SIG-M5 treated with dmso at 0.1 percent for 504 hours (cell line): ENCODE results near the gene DGCR8.
A peak's percentile ranks its signal among the peaks of the same experiment; 100 is the strongest.

Experiments used
- DNase-seq: peaks from one replicate; lab custom pipeline; 2025; ENCODE audit not compliant: unreplicated experiment; lab: John Stamatoyannopoulos, UW

The DGCR8 gene

DNA sequence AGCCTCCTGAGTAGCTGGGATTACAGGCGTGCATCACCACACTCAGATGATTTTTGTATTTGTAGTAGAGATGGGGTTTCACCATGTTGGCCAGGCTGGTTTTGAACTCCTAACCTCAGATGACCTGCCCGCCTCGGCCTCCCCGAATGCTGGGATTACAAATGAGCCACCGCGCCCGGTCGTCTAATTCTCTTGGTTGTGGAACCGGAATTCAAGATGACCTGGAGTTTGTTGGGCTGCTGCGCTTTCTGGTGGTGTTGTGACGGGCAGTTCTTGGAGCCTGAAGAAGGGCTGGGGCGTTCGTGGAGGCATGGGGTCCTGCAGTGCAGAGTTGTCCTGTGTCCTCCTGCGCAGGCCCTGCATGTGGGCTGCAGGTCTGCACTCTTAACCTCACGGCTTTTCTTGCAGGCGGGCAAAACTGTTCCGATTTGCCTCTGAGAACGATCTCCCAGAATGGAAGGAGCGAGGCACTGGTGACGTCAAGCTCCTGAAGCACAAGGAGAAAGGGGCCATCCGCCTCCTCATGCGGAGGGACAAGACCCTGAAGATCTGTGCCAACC is 41.9 kb downstream of the DGCR8 start:
- DNase-seq, result no peak

- DNase-seq, result no peak
Observed at GRCh38 chr22:20123366-20124082, 43.5 kb downstream of the DGCR8 start.

- no peak for DNase-seq
Observed at GRCh38 chr22:20124083-20124787, 44.2 kb downstream of the DGCR8 start.

- DNase-seq, result no peak
Observed at GRCh38 chr22:20125201-20126174, 45.4 kb downstream of the DGCR8 start.

- DNase-seq, result no peak
Observed at GRCh38 chr22:20126284-20127029, 46.4 kb downstream of the DGCR8 start.

DNA sequence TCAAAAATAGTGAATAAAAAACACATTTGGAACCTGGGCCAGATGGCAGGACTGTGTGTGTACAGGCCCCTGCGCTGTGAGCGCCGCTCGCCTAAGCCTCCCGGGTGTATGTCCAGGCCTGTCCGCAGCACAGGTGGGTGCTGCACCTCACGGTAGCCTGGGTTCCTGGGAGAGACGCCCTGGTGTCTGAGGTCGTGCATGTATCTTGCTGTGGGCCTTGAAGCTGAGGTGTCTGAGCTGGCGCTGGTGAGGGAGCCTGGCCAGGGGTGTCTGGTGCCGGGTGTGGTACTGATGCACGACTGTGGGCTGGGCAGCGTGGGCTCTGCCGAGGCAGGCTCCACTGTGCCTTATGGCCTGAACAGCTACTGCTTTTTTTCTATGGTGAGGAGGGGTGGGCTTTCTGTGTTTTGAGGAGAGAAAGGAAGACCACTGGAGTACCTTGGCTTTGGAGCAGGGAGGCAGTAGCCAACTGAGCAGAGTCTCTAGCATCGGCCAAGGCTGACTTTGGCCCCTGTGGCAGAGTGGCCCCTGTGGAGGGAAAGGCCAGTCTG is 47.4 kb downstream of the DGCR8 start:
- DNase-seq, result no peak

DNA sequence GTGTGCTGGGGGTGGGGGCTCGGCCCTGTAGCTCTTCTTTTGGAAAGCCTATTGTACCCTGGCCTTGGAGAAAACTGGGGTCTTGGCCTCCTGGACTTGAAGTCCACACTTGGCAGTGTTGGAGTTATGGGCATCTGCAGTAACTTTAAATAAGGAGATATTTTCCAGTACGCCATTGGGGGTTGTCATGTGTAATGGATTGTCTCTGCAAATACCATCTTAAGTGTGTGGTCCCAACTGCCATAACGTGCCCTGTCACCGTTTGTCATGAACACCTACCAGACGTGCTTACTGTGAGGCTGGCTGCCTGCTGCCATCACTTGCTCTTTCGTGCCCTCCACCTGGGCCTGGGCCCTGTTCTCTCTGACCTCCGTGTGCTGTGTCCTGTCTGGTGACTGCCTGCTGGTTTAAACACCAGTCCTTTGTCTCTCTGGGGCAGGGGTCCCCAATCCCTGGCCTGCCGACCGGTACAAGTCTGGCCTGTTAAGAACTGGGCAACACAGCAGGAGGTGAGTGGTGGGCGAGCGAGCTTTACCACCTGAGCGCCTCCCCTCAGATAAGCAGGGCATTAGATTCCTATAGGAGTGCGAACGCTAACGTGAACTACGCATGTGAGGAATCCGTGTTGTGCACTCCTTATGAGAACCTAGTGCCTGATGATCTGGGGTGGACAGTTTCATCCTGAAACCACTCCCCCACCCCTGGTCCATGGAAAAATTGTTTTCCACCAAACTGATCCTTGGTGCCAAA is 48.0 kb downstream of the DGCR8 start:
- no peak for DNase-seq

DNA sequence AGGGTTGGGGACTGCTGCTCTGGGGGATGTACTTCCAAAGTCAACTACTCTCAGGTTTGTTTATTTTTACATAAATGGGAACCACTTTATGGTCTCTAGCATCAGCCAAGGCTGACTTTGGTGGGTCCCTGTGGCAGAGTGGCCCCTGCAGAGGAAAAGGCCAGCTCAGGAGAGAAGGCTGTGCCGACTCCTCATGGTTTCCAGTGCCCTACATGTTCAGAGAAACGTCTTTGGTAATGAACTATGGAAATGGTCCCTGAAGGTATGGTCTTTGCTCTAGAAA is 48.5 kb downstream of the DGCR8 start:
- no peak for DNase-seq

GRCh38 chr22:20128902-20129746 is 49.1 kb downstream of the DGCR8 start:
- peak; percentile 31 for DNase-seq

GRCh38 chr22:20129747-20130014 is 49.6 kb downstream of the DGCR8 start:
- DNase-seq, result no peak

GRCh38 chr22:20130319-20130718 is 50.3 kb downstream of the DGCR8 start:
- no peak for DNase-seq

DNA sequence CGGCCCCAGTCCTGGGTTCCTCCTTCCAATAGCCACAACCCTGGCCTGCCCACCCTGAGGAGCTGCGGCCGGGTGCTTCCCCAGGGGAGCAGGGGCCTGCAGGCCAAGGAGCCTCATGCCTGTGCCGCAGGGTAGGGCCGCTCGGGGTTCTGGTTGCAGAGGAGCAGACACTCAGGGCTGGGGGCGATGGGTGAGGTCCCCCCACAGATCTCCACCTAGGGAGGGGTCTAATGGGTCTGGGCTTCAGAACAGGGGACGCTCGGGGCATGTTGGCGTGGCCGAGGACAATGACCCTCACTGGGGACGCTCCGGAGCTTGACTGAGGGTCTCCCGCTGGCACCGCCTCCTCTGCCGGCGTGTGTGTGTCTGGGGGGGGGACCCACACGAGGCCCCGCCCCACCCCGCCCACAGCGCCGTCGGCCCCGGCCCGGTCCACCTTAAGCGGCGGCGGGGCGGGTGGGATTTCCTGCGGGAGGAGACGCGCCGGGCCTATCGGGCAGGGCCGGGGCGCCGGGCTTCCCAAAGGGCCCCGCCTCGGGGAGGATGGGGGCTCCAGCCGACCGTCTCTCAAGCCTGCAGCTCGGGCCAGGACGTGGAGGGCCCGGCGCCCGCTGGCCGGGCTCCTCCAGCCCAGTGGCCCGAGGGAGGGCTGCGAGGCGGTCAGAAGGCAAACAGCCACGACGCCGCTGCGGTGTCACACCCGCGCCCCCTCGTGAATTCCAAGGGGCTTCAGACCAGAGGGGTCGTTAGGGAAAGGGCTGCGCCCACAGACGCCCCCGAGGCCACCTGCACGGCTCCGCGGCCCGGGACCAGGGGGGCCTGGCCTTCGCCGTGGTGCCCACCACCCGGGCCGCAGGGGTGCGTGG is 50.9 kb downstream of the DGCR8 start:
- peak; percentile 45 for DNase-seq

- DNase-seq, result no peak
Observed at GRCh38 chr22:20131597-20131858, 51.5 kb downstream of the DGCR8 start, which contains the start of gene ZDHHC8. Gene ZDHHC8, plus strand, starts transcription at chr22:20131804. Its CDS starts 144 bp downstream, at chr22:20131948.

DNA sequence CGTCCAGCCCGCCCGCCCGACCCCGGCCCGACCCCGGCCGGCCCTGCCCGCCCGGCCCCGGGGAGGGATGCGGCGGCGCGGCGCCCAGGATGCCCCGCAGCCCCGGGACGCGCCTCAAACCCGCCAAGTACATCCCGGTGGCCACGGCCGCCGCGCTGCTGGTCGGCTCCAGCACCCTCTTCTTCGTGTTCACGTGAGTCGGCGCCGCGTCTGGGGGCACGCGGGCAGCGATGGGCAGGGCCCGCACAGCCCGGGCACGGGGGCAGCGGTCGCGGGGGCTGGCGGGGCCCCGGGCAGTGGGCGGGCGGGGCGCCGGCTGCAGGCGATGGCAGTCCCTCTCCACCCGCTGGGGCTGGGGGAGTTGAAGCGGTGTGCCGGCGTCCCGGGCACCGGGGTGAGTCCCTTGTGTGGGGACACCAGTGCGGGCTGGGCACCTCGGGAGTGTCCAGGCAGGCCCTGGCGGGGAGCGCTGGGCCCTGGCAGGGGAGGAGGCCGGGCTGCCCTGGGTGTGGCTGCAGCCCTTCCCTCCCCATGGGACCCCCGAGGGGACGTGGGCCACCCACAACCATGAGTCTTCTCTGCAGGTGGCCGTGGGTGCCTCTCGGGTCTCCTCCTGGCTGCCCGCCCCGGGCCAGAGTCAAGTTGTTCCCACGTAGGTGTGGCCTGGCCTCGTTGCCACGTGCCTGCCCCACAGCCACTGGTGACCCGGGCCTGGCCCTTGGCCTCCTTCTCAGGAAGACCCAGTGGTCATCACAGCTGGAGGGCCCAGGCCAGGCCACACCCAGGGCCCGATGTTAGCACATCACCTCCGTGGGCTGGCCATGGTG is 52.0 kb downstream of the DGCR8 start:
- no peak for DNase-seq

- DNase-seq, result no peak
Observed at GRCh38 chr22:20132686-20133246, 52.7 kb downstream of the DGCR8 start.

GRCh38 chr22:20133930-20134549 is 54.0 kb downstream of the DGCR8 start:
- no peak for DNase-seq

- DNase-seq, result no peak
Observed at GRCh38 chr22:20135265-20135664, 55.2 kb downstream of the DGCR8 start.
